GM19438 (cell line): ENCODE results near the gene OTUD5.
"Not testable (repeated sequence)": the region's sequence is repeated elsewhere in the genome, so short reads cannot be mapped to it uniquely, and the experiment has no call there.

Experiments
- ATAC-seq: cut with Tn5 transposase; IDR thresholded peaks from one replicate; pipeline ENCODE4 v1.9.1; 2021; ENCODE audit warnings: low read depth; ENCODE audit not compliant: unreplicated experiment

OTUD5 gene

DNA sequence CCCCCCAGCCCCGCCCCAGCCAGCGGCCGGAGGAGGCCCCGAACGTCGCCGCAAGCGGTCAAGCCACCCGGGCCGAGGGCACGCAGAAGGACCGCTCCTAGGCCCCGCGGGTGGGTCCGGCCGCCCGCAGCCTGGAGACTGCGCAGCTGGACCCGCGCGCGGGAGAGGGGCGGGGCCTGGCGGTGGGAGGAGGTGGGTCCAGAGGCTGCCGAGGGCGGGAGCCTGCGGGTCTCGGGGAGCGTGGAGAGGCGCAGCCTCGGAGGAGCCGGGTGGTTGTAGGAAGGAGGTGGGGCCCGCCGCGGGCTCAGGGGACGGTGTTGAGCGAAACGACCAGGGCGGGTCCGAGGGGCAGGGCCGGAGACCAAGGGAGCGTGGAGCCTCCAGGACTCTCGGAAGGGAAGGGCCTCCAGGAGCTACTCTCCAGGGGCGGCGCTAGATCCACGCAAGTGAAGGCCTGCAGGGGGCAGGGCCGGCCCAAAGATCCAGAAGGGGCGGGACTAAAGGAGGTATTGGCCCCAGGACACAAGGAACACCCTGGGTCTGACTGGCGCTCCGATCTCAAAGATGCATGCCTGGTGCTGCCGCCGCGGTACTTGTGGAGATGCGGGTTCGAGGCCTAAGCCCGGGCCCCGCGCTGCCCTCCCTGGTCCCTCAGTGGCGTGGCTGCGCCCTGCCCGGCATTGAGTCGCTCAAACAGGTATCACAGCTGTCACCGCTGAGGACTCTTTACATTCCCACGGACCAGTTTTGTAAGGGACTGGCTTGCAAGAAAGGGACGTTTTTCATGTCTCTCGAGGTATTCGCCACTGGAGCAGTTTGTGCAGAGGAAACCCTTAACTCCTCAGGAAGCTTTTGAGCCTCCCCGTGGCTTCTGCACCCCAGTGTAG lies 65.8 kb downstream of the OTUD5 start:
- ATAC-seq, result peak; percentile 79

DNA sequence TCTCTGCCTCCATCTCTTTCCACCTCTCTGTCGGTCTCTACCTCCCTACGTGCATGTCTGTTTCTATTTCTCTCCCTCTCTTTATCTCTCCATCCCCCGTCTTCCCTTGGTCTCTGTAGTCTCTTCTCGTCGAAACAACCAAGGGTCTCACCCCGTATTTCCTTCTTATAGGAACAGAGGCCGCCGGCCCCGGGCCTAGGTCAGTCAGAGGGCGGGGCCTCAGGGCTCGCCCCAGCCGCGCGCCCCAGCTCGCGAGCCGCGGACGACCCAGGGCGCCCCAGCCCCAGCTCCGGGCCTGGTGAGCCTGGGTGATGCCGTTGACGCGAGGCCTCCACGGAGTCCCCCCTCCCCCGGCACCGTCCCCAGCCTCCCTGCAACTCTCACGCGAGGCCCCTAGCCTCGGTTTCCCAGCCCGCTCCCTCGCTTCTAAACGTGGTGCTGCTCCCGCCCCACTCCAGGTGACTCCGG lies 66.4 kb downstream of the OTUD5 start:
- ATAC-seq, result peak; percentile 48

GRCh38 chrX:48890296-48890925 lies 67.0 kb downstream of the OTUD5 start:
- ATAC-seq, result no peak

DNA sequence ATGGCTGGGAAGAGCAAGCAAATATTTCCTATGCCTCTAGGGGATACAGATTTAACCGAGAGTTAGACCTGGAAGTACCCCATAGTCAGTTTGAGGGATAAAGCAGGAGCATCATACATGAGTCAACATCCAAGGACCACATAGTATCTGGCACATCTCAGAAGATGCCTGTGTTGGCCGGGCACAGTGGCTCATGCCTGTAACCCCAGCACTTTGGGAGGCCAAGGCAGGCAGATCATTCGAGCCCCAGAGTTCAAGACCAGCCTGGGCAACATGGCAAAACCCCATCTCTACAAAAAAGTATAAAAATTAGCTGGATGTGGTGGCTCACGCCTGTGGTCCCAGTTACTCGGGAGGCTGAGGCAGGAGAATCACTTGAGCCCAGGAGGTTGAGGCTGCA lies 70.8 kb downstream of the OTUD5 start:
- ATAC-seq, result not testable (repeated sequence)

- ATAC-seq, result no peak
Measured at GRCh38 chrX:48883729-48884128, 73.7 kb downstream of the OTUD5 start.

GRCh38 chrX:48876944-48877343 lies 80.5 kb downstream of the OTUD5 start:
- ATAC-seq, result not testable (repeated sequence)
